Neural progenitor cell (in vitro differentiated cells): ENCODE results near the gene FHL3. TPM values are rescaled to one million over a fixed set of nuclear protein-coding genes. Genes with fewer than 3 reads are reported as not detected.

ENCODE experiments used
- DNase-seq: peaks from one replicate; pipeline ENCODE4 v3.0.0-alpha.2; 2016; ENCODE audit warnings: low spot score
- H2AFZ ChIP-seq: fragments of 200-600 bp; sonication (generic); replicated peaks from 2 replicates; pipeline ENCODE4 v1.6.1; 2016; ENCODE audit warnings: antibody characterized with exemption
- H3F3A ChIP-seq: fragments of 200-600 bp; sonication (generic); 2 replicates; pipeline ENCODE4 v1.6.1; 2016; ENCODE audit warnings: antibody characterized with exemption, low read depth
- H3K27ac ChIP-seq: fragments of 200-600 bp; sonication (generic); 2 replicates; pipeline ENCODE4 v1.5.1; 2016; ENCODE audit warnings: mild to moderate bottlenecking
- H3K27me3 ChIP-seq: fragments of 200-600 bp; sonication (generic); 2 replicates; pipeline ENCODE4 v1.6.1; 2016; ENCODE audit warnings: mild to moderate bottlenecking, moderate library complexity
- H3K36me3 ChIP-seq: fragments of 200-600 bp; sonication (generic); 2 replicates; pipeline ENCODE4 v1.5.1; 2016
- H3K4me1 ChIP-seq: fragments of 200-600 bp; sonication (generic); 2 replicates; pipeline ENCODE4 v1.6.1; 2016; ENCODE audit warnings: mixed run types
- H3K4me2 ChIP-seq: fragments of 200-600 bp; sonication (generic); 2 replicates; pipeline ENCODE4 v1.6.1; 2016
- H3K4me3 ChIP-seq: fragments of 200-600 bp; sonication (generic); 2 replicates; pipeline ENCODE4 v1.5.1; 2016
- H3K79me2 ChIP-seq: fragments of 200-600 bp; sonication (generic); 2 replicates; pipeline ENCODE4 v1.6.1; 2016; ENCODE audit warnings: low read depth
- H3K9ac ChIP-seq: fragments of 200-600 bp; sonication (generic); 2 replicates; pipeline ENCODE4 v1.6.1; 2016
- H3K9me3 ChIP-seq: fragments of 200-600 bp; sonication (generic); 2 replicates; pipeline ENCODE4 v1.5.1; 2016; ENCODE audit warnings: low read depth
- H4K20me1 ChIP-seq: fragments of 200-600 bp; sonication (generic); 2 replicates; pipeline ENCODE4 v1.6.1; 2016; ENCODE audit warnings: low read depth
- H3K27ac Mint-ChIP-seq: 3 replicates; pipeline ENCODE4 v1.8.0; 2021; ENCODE audit warnings: mixed read lengths
- H3K27me3 Mint-ChIP-seq: 2 replicates; pipeline ENCODE4 v1.8.0; 2022; ENCODE audit warnings: low read depth, mild to moderate bottlenecking, inconsistent platforms, moderate library complexity, mixed read lengths; ENCODE audit not compliant: insufficient read depth
- H3K36me3 Mint-ChIP-seq: 3 replicates; pipeline ENCODE4 v1.8.0; 2021; ENCODE audit warnings: mixed read lengths
- H3K4me1 Mint-ChIP-seq: 3 replicates; pipeline ENCODE4 v1.8.0; 2021; ENCODE audit warnings: mixed read lengths
- H3K4me3 Mint-ChIP-seq: 3 replicates; pipeline ENCODE4 v1.8.0; 2021; ENCODE audit warnings: mild to moderate bottlenecking, moderate library complexity, mixed read lengths
- H3K9me3 Mint-ChIP-seq: 3 replicates; pipeline ENCODE4 v1.8.0; 2020; ENCODE audit warnings: mixed read lengths
- CTCF ChIP-seq: fragments of 200-600 bp; sonication (generic); IDR thresholded peaks from 2 replicates; pipeline ENCODE4 v1.5.1; 2017; ENCODE audit warnings: antibody characterized with exemption, mild to moderate bottlenecking
- EZH2 ChIP-seq: fragments of 200-600 bp; sonication (generic); IDR thresholded peaks from 2 replicates; pipeline ENCODE4 v1.6.1; 2017; ENCODE audit warnings: antibody characterized with exemption, mild to moderate bottlenecking, moderate library complexity
- EZH2phosphoT487 ChIP-seq: fragments of 200-600 bp; sonication (generic); IDR thresholded peaks from 2 replicates; pipeline ENCODE4 v1.6.1; 2017; ENCODE audit warnings: antibody characterized with exemption
- total RNA-seq: library from RNA; depleted of rRNA; stranded (reverse); fragments of >200 nt; gene quantifications from 2 replicates; pipeline ENCODE4 v1.2.3, GENCODE V29; 2015; ENCODE audit warnings: low replicate concordance

The FHL3 gene
- 8.1 and 21.5 TPM in 2 replicates for total RNA-seq

GRCh38 chr1:38005195-38006007, at the start of gene FHL3:
FHL3 (minus strand) TSS chr1:38005514; CDS start chr1:37999412, 6,102 bp downstream.
- no peaks in the 10 kb centered on the region for H3K9me3 Mint-ChIP-seq
- peak within 1 kb of the TSS; percentile 62 for H3K4me3 ChIP-seq
- peak within 1 kb of the TSS; percentile 84 for H3K4me3 Mint-ChIP-seq
- H2AFZ ChIP-seq, result peak within 1 kb of the TSS; percentile 12
- peaks cover 11% of the 10 kb centered on the region for H4K20me1 ChIP-seq
- H3K4me1 Mint-ChIP-seq, result peaks cover 44% of the 10 kb centered on the region
- H3K4me2 ChIP-seq, result peak within 1 kb of the TSS; percentile 95
- peaks cover 44% of the 10 kb centered on the region for H3K4me1 ChIP-seq
- H3K36me3 Mint-ChIP-seq, result no peaks in the 10 kb centered on the region
- H3K9me3 ChIP-seq, result no peaks in the 10 kb centered on the region
- no peaks in the 10 kb centered on the region for H3K36me3 ChIP-seq
- peak within 1 kb of the TSS; percentile 16 for H3K27ac Mint-ChIP-seq
- TF ChIP-seq CTCF, result no peak
- TF ChIP-seq EZH2, result no peak
- no peak for TF ChIP-seq EZH2phosphoT487
- H3K27me3 Mint-ChIP-seq, result peaks cover 6% of the 10 kb centered on the region
- no peak within 1 kb of the TSS for H3K27ac ChIP-seq
- no peaks in the 10 kb centered on the region for H3K27me3 ChIP-seq
- H3K9ac ChIP-seq, result peak within 1 kb of the TSS; percentile 44
- peaks cover 34% of the 10 kb centered on the region for H3K79me2 ChIP-seq
- H3F3A ChIP-seq, result peaks cover 28% of the 10 kb centered on the region
- DNase-seq, result peak; percentile 87

- peaks cover 56% of the 10 kb centered on the region for H3K4me1 Mint-ChIP-seq
- TF ChIP-seq CTCF (no peak), EZH2 (no peak)
- H3K27ac Mint-ChIP-seq, result no peak overlapping the region
- no peak for DNase-seq
- Histone ChIP-seq H3K27ac (no peak overlapping the region), H3K79me2 (peaks cover 85% of the 10 kb centered on the region), H3K9me3 (no peaks in the 10 kb centered on the region), H4K20me1 (peaks cover 62% of the 10 kb centered on the region), H3F3A (peaks cover 30% of the 10 kb centered on the region), H3K9ac (no peak overlapping the region), H3K36me3 (no peaks in the 10 kb centered on the region), H3K4me2 (peak overlapping the region; percentile 28), H3K4me3 (no peak overlapping the region), H2AFZ (no peak overlapping the region), H3K4me1 (peaks cover 51% of the 10 kb centered on the region), H3K27me3 (no peaks in the 10 kb centered on the region)
- no peaks in the 10 kb centered on the region for H3K36me3 Mint-ChIP-seq
- H3K4me3 Mint-ChIP-seq, result no peak overlapping the region
- H3K9me3 Mint-ChIP-seq, result no peaks in the 10 kb centered on the region
- H3K27me3 Mint-ChIP-seq, result peaks cover 23% of the 10 kb centered on the region
These were observed 48.2 kb upstream of the FHL3 start for GRCh38 chr1:38053416-38054091.

- Histone ChIP-seq H3K4me3 (no peak overlapping the region), H3K4me1 (peaks cover 56% of the 10 kb centered on the region), H3K27ac (no peak overlapping the region), H3K27me3 (no peaks in the 10 kb centered on the region), H4K20me1 (peaks cover 69% of the 10 kb centered on the region), H3K9ac (no peak overlapping the region), H3K4me2 (peak overlapping the region; percentile 28), H2AFZ (no peak overlapping the region), H3K9me3 (no peaks in the 10 kb centered on the region), H3F3A (peaks cover 35% of the 10 kb centered on the region), H3K79me2 (peaks cover 92% of the 10 kb centered on the region), H3K36me3 (no peaks in the 10 kb centered on the region)
- no peak for TF ChIP-seq CTCF
- no peak for TF ChIP-seq EZH2
- no peak for TF ChIP-seq EZH2phosphoT487
- H3K9me3 Mint-ChIP-seq, result no peaks in the 10 kb centered on the region
- H3K36me3 Mint-ChIP-seq, result no peaks in the 10 kb centered on the region
- peaks cover 60% of the 10 kb centered on the region for H3K4me1 Mint-ChIP-seq
- H3K27me3 Mint-ChIP-seq, result peaks cover 24% of the 10 kb centered on the region
- H3K27ac Mint-ChIP-seq, result peak overlapping the region; percentile 9
- DNase-seq, result peak; percentile 64
- H3K4me3 Mint-ChIP-seq, result peak overlapping the region; percentile 1
These were observed 47.6 kb upstream of the FHL3 start for GRCh38 chr1:38052750-38053415.
